VCaP (cell line): ENCODE measurements around the gene KIF9.
A peak's percentile ranks its signal among the peaks of the same experiment; 100 is the strongest.
"Not testable (repeated sequence)": the region's sequence is repeated elsewhere in the genome, so short reads cannot be mapped to it uniquely, and the experiment has no call there.

Source experiments
- H3K27ac ChIP-seq: fragments of 450-650 bp; 2 replicates; pipeline ENCODE4 v1.5.1; 2017
- CTCF ChIP-seq: fragments of 450-650 bp; conservative IDR thresholded peaks from 2 replicates; pipeline ENCODE4 v1.5.1; 2017; ENCODE audit warnings: mild to moderate bottlenecking, moderate library complexity

KIF9 gene

GRCh38 chr3:47282424-47283192, at the start of gene KIF9, which contains the start of gene KLHL18:
TSS of gene KIF9 (minus strand) at chr3:47282799. CDS start at chr3:47277374, 5,425 bp downstream.
TSS of gene KLHL18 (plus strand) at chr3:47282944. CDS start at chr3:47282966, 22 bp downstream.
- peak within 1 kb of the TSS; percentile 98 for H3K27ac ChIP-seq
- TF ChIP-seq CTCF, result no peak

- H3K27ac ChIP-seq, result peak overlapping the region; percentile 8; the same call in 1 of the 2 replicates
- TF ChIP-seq CTCF, result peak; percentile 88
Observed at GRCh38 chr3:47324278-47324865, 41.8 kb upstream of the KIF9 start.

- peak overlapping the region; percentile 8; the same call in 1 of the 2 replicates for H3K27ac ChIP-seq
- no peak for TF ChIP-seq CTCF
Observed at GRCh38 chr3:47323431-47324277, 41.1 kb upstream of the KIF9 start.

GRCh38 chr3:47319956-47320355, 37.4 kb upstream of the KIF9 start:
- TF ChIP-seq CTCF, result no peak
- no peak overlapping the region for H3K27ac ChIP-seq

- TF ChIP-seq CTCF, result no peak
- H3K27ac ChIP-seq, result no peak overlapping the region
Observed at GRCh38 chr3:47318916-47319315, 36.3 kb upstream of the KIF9 start.

GRCh38 chr3:47316151-47316550, 33.6 kb upstream of the KIF9 start:
- not testable (repeated sequence) for H3K27ac ChIP-seq

- no peak for TF ChIP-seq CTCF
- no peak overlapping the region for H3K27ac ChIP-seq
Observed at GRCh38 chr3:47315069-47315647, 32.6 kb upstream of the KIF9 start.
